Neural cell (in vitro differentiated cells): ENCODE measurements around the gene ZDHHC16.

Source experiments
- CTCF ChIP-seq: fragments of 450-650 bp; IDR thresholded peaks from 2 replicates; pipeline ENCODE4 v1.5.1; 2014; ENCODE audit warnings: antibody characterized with exemption, mild to moderate bottlenecking, moderate library complexity; ENCODE audit not compliant: poor library complexity, severe bottlenecking
- RAD21 ChIP-seq: fragments of 450-650 bp; conservative IDR thresholded peaks from 2 replicates; pipeline ENCODE4 v1.6.1; 2014; ENCODE audit warnings: antibody characterized with exemption, mild to moderate bottlenecking, moderate library complexity
- REST ChIP-seq: IDR thresholded peaks from 2 replicates; pipeline ENCODE4 v1.6.1; 2012; ENCODE audit warnings: borderline replicate concordance
- SMC3 ChIP-seq: fragments of 450-650 bp; conservative IDR thresholded peaks from 2 replicates; pipeline ENCODE4 v1.6.1; 2014; ENCODE audit warnings: antibody characterized with exemption, mild to moderate bottlenecking, moderate library complexity; ENCODE audit not compliant: poor library complexity

DNA sequence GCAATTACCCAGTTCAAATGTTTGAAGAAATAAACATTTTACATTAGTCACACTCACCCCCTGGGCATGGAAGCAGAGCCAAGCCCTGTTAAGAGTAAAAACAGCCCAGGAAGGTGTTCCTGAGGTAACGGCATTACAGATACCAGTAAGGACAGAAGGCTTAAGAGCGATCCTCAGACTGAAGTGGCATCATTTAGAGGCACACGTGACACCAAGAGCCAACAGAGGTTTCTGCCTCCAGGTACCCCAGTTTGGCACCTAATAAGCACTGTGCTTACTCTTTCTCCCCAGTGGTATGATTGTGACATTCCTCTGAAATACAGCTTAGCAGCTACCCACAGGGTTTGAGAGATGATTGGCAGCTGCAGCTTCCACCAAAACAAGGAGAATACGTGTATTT, 35.1 kb downstream of the ZDHHC16 start:
- TF ChIP-seq CTCF (no peak), REST (no peak), RAD21 (no peak), SMC3 (no peak)
